Thyroid gland (tissue), 4 donors: ENCODE measurements around the gene SYT1.

Experiments
- CTCF ChIP-seq, 6 experiments: fragments of 200-600 bp in 3 of 6; fragments of 450-650 bp in 3 of 6; sonication (generic) in 3 of 6; IDR thresholded peaks; one replicate each; pipeline ENCODE4 v1.5.1; 2016 to 2019; ENCODE audit warnings: antibody characterized with exemption in 6 of 6, mild to moderate bottlenecking in 2 of 6, inconsistent platforms in 1 of 6, moderate library complexity in 1 of 6
- POLR2A ChIP-seq, 2 donors: fragments of 450-650 bp; IDR thresholded peaks; one replicate each; pipeline ENCODE4 v1.6.1; 2017; ENCODE audit warnings: antibody characterized with exemption in 2 of 2, mild to moderate bottlenecking in 2 of 2, moderate library complexity in 1 of 2

- TF ChIP-seq CTCF (IDR thresholded peaks at IDR 0.05), result no peak
- no peak for TF ChIP-seq POLR2A (IDR thresholded peaks at IDR 0.05)
Observed at GRCh38 chr12:79370021-79370420, 505.4 kb downstream of the SYT1 start.
